ENCODE data around the gene COX19. TPM values are rescaled to one million over a fixed set of nuclear protein-coding genes. Genes with fewer than 3 reads are reported as not detected.

Gene COX19
- total RNA-seq, 1 donor from 2014 or later = 5.4 TPM

GRCh38 chr7:919114-919442, 56.3 kb downstream of the COX19 start:
- no peak overlapping the region for H3K4me3 ChIP-seq (ENCODE audit: low read depth, low read length)
- DNase-seq (ENCODE audit: low read depth) = no peak
- no peak for TF ChIP-seq CTCF (conservative IDR thresholded peaks at IDR 0.05; ENCODE audit: low read depth, low read length)

- DNase-seq (ENCODE audit: low read depth) = no peak
- TF ChIP-seq CTCF (conservative IDR thresholded peaks at IDR 0.05; ENCODE audit: low read depth, low read length) = no peak
- H3K4me3 ChIP-seq (ENCODE audit: low read depth, low read length) = no peak overlapping the region
These were observed 56.8 kb downstream of the COX19 start for GRCh38 chr7:918441-919113.

- H3K4me3 ChIP-seq (ENCODE audit: low read depth, low read length) = no peak overlapping the region
- TF ChIP-seq CTCF (conservative IDR thresholded peaks at IDR 0.05; ENCODE audit: low read depth, low read length) = no peak
- DNase-seq (ENCODE audit: low read depth) = no peak
These were observed 57.3 kb downstream of the COX19 start for GRCh38 chr7:918118-918425.

GRCh38 chr7:917255-918117, 57.9 kb downstream of the COX19 start:
- no peak for DNase-seq (ENCODE audit: low read depth)
- TF ChIP-seq CTCF (conservative IDR thresholded peaks at IDR 0.05; ENCODE audit: low read depth, low read length) = no peak
- H3K4me3 ChIP-seq (ENCODE audit: low read depth, low read length) = no peak overlapping the region

GRCh38 chr7:916291-916941, 58.9 kb downstream of the COX19 start:
- no peak overlapping the region for H3K4me3 ChIP-seq (ENCODE audit: low read depth, low read length)
- DNase-seq (ENCODE audit: low read depth) = no peak
- TF ChIP-seq CTCF (conservative IDR thresholded peaks at IDR 0.05; ENCODE audit: low read depth, low read length) = no peak

Other genes starting within 250 kb of the COX19 start
- gene DNAAF5, start 248.8 kb downstream of the COX19 start, total RNA-seq = 64.1 and 83.6 TPM in 2 replicates
- gene PRKAR1B, start 248.3 kb downstream of the COX19 start, total RNA-seq = 12.2 and 23.0 TPM in 2 replicates
- 117 and 270 TPM in 2 replicates for gene SUN1, start 143.1 kb downstream of the COX19 start, total RNA-seq
- gene GET4, start 99.0 kb downstream of the COX19 start, total RNA-seq = 32.6 and 42.2 TPM in 2 replicates
- gene ADAP1, start 20.9 kb downstream of the COX19 start, total RNA-seq = 3.9 and 7.2 TPM in 2 replicates
- not detected in 2 replicates for gene CYP2W1, start 7.6 kb upstream of the COX19 start, total RNA-seq
- gene GPR146, start 69.0 kb upstream of the COX19 start, total RNA-seq = 0.23 TPM in 1 of 2 replicates, not detected in the other
- gene GPER1, start 112.6 kb upstream of the COX19 start, total RNA-seq = 0.72 and 0.81 TPM in 2 replicates
- gene ZFAND2A, start 184.6 kb upstream of the COX19 start, total RNA-seq = 17.2 and 32.8 TPM in 2 replicates